ENCODE data around the gene BAIAP2L1.
"Not testable (repeated sequence)": the region's sequence is repeated elsewhere in the genome, so short reads cannot be mapped to it uniquely, and the experiment has no call there.

The BAIAP2L1 gene

GRCh38 chr7:98323597-98324322 is 77.1 kb downstream of the BAIAP2L1 start:
- no peak overlapping the region for H3K27ac ChIP-seq (ENCODE audit: low read depth, low read length, severe bottlenecking)
- no peak overlapping the region for H3K4me3 ChIP-seq (ENCODE audit: extremely low read depth, insufficient read depth, low read length, poor library complexity, severe bottlenecking)
- 72 to 78% methylated on average over 23 of the region's 28 CpGs for WGBS, 2 experiments (ENCODE audit: insufficient coverage in 2 of 2)
- H3K36me3 ChIP-seq (ENCODE audit: control insufficient read depth, insufficient read depth, low read length) = no peaks in the 10 kb centered on the region
- H3K4me1 ChIP-seq (ENCODE audit: control insufficient read depth, insufficient read depth, low read length, poor library complexity, severe bottlenecking) = peaks cover 21% of the 10 kb centered on the region
- no peaks in the 10 kb centered on the region for H3K9me3 ChIP-seq (ENCODE audit: control insufficient read depth, low read length)

- H3K4me3 ChIP-seq (ENCODE audit: extremely low read depth, insufficient read depth, low read length, poor library complexity, severe bottlenecking) = no peak overlapping the region
- WGBS, 2 experiments (ENCODE audit: insufficient coverage in 2 of 2) = 88 to 90% methylated on average over 21 to 24 of the region's 24 CpGs
Observed at GRCh38 chr7:98322331-98323270, 78.3 kb downstream of the BAIAP2L1 start.

GRCh38 chr7:98321301-98321700 is 79.6 kb downstream of the BAIAP2L1 start:
- 89 to 96% methylated on average over 10 of the region's 10 CpGs for WGBS, 2 experiments (ENCODE audit: insufficient coverage in 2 of 2)
- Histone ChIP-seq H3K9me3 (ENCODE audit: control insufficient read depth, low read length) (no peaks in the 10 kb centered on the region), H3K27ac (ENCODE audit: low read depth, low read length, severe bottlenecking) (no peak overlapping the region), H3K4me1 (ENCODE audit: control insufficient read depth, insufficient read depth, low read length, poor library complexity, severe bottlenecking) (peaks cover 13% of the 10 kb centered on the region), H3K4me3 (ENCODE audit: extremely low read depth, insufficient read depth, low read length, poor library complexity, severe bottlenecking) (no peak overlapping the region), H3K36me3 (ENCODE audit: control insufficient read depth, insufficient read depth, low read length) (peaks cover 13% of the 10 kb centered on the region)

More at GRCh38 chr7:98322331-98323270, 78.3 kb downstream of the BAIAP2L1 start:
- no peaks in the 10 kb centered on the region for H3K9me3 ChIP-seq (ENCODE audit: control insufficient read depth, low read length)
- peaks cover 13% of the 10 kb centered on the region for H3K4me1 ChIP-seq (ENCODE audit: control insufficient read depth, insufficient read depth, low read length, poor library complexity, severe bottlenecking)
- H3K27ac ChIP-seq (ENCODE audit: low read depth, low read length, severe bottlenecking) = no peak overlapping the region
- H3K36me3 ChIP-seq (ENCODE audit: control insufficient read depth, insufficient read depth, low read length) = peaks cover 3% of the 10 kb centered on the region

- WGBS, 2 experiments (ENCODE audit: insufficient coverage in 2 of 2) = 97% methylated on average over 7 to 8 of the region's 9 CpGs
- Histone ChIP-seq H3K9me3 (ENCODE audit: control insufficient read depth, low read length) (no peaks in the 10 kb centered on the region), H3K27ac (ENCODE audit: low read depth, low read length, severe bottlenecking) (no peak overlapping the region), H3K36me3 (ENCODE audit: control insufficient read depth, insufficient read depth, low read length) (peaks cover 33% of the 10 kb centered on the region), H3K4me1 (ENCODE audit: control insufficient read depth, insufficient read depth, low read length, poor library complexity, severe bottlenecking) (peaks cover 13% of the 10 kb centered on the region), H3K4me3 (ENCODE audit: extremely low read depth, insufficient read depth, low read length, poor library complexity, severe bottlenecking) (no peak overlapping the region)
Observed at GRCh38 chr7:98319176-98319575, 81.7 kb downstream of the BAIAP2L1 start.

GRCh38 chr7:98317366-98318040 is 83.4 kb downstream of the BAIAP2L1 start:
- 95 to 97% methylated on average over 10 to 14 of the region's 14 CpGs for WGBS, 2 experiments (ENCODE audit: insufficient coverage in 2 of 2)
- H3K4me1 ChIP-seq (ENCODE audit: control insufficient read depth, insufficient read depth, low read length, poor library complexity, severe bottlenecking) = peaks cover 16% of the 10 kb centered on the region
- peaks cover 35% of the 10 kb centered on the region for H3K36me3 ChIP-seq (ENCODE audit: control insufficient read depth, insufficient read depth, low read length)
- no peak overlapping the region for H3K4me3 ChIP-seq (ENCODE audit: extremely low read depth, insufficient read depth, low read length, poor library complexity, severe bottlenecking)
- H3K9me3 ChIP-seq (ENCODE audit: control insufficient read depth, low read length) = no peaks in the 10 kb centered on the region
- no peak overlapping the region for H3K27ac ChIP-seq (ENCODE audit: low read depth, low read length, severe bottlenecking)

GRCh38 chr7:98315994-98316527 is 84.8 kb downstream of the BAIAP2L1 start:
- WGBS, 2 experiments (ENCODE audit: insufficient coverage in 2 of 2) = 88% methylated on average over 1 of the region's 4 CpGs; no CpG with 5 or more reads in 1 of the 2 experiments
- Histone ChIP-seq H3K4me1 (ENCODE audit: control insufficient read depth, insufficient read depth, low read length, poor library complexity, severe bottlenecking) (peaks cover 18% of the 10 kb centered on the region), H3K36me3 (ENCODE audit: control insufficient read depth, insufficient read depth, low read length) (peaks cover 42% of the 10 kb centered on the region)
- not testable (repeated sequence) for H3K27ac ChIP-seq (ENCODE audit: low read depth, low read length, severe bottlenecking); H3K9me3 ChIP-seq (ENCODE audit: control insufficient read depth, low read length); H3K4me3 ChIP-seq (ENCODE audit: extremely low read depth, insufficient read depth, low read length, poor library complexity, severe bottlenecking)

GRCh38 chr7:98315318-98315993 is 85.4 kb downstream of the BAIAP2L1 start:
- Histone ChIP-seq H3K4me1 (ENCODE audit: control insufficient read depth, insufficient read depth, low read length, poor library complexity, severe bottlenecking) (peaks cover 18% of the 10 kb centered on the region), H3K27ac (ENCODE audit: low read depth, low read length, severe bottlenecking) (no peak overlapping the region), H3K36me3 (ENCODE audit: control insufficient read depth, insufficient read depth, low read length) (peaks cover 46% of the 10 kb centered on the region), H3K4me3 (ENCODE audit: extremely low read depth, insufficient read depth, low read length, poor library complexity, severe bottlenecking) (no peak overlapping the region), H3K9me3 (ENCODE audit: control insufficient read depth, low read length) (no peaks in the 10 kb centered on the region)
- WGBS, 2 experiments (ENCODE audit: insufficient coverage in 2 of 2) = 95 to 100% methylated on average over 5 of the region's 13 CpGs

GRCh38 chr7:98314469-98314868 is 86.4 kb downstream of the BAIAP2L1 start:
- Histone ChIP-seq H3K4me3 (ENCODE audit: extremely low read depth, insufficient read depth, low read length, poor library complexity, severe bottlenecking) (no peak overlapping the region), H3K36me3 (ENCODE audit: control insufficient read depth, insufficient read depth, low read length) (peaks cover 51% of the 10 kb centered on the region), H3K9me3 (ENCODE audit: control insufficient read depth, low read length) (no peaks in the 10 kb centered on the region), H3K27ac (ENCODE audit: low read depth, low read length, severe bottlenecking) (no peak overlapping the region), H3K4me1 (ENCODE audit: control insufficient read depth, insufficient read depth, low read length, poor library complexity, severe bottlenecking) (peaks cover 15% of the 10 kb centered on the region)
- 94% methylated on average over 10 to 11 of the region's 11 CpGs for WGBS, 2 experiments (ENCODE audit: insufficient coverage in 2 of 2)

GRCh38 chr7:98312201-98312600 is 88.7 kb downstream of the BAIAP2L1 start:
- 82 to 92% methylated on average over 5 to 6 of the region's 7 CpGs for WGBS, 2 experiments (ENCODE audit: insufficient coverage in 2 of 2)

GRCh38 chr7:98309566-98309965 is 91.3 kb downstream of the BAIAP2L1 start:
- Histone ChIP-seq H3K4me3 (ENCODE audit: extremely low read depth, insufficient read depth, low read length, poor library complexity, severe bottlenecking) (no peak overlapping the region), H3K36me3 (ENCODE audit: control insufficient read depth, insufficient read depth, low read length) (peaks cover 39% of the 10 kb centered on the region), H3K9me3 (ENCODE audit: control insufficient read depth, low read length) (no peaks in the 10 kb centered on the region), H3K27ac (ENCODE audit: low read depth, low read length, severe bottlenecking) (no peak overlapping the region), H3K4me1 (ENCODE audit: control insufficient read depth, insufficient read depth, low read length, poor library complexity, severe bottlenecking) (peaks cover 16% of the 10 kb centered on the region)
- 94 to 98% methylated on average over 6 to 8 of the region's 8 CpGs for WGBS, 2 experiments (ENCODE audit: insufficient coverage in 2 of 2)

More at GRCh38 chr7:98312201-98312600, 88.7 kb downstream of the BAIAP2L1 start:
- no peak overlapping the region for H3K4me3 ChIP-seq (ENCODE audit: extremely low read depth, insufficient read depth, low read length, poor library complexity, severe bottlenecking)
- H3K36me3 ChIP-seq (ENCODE audit: control insufficient read depth, insufficient read depth, low read length) = peaks cover 53% of the 10 kb centered on the region
- H3K27ac ChIP-seq (ENCODE audit: low read depth, low read length, severe bottlenecking) = no peak overlapping the region
- H3K4me1 ChIP-seq (ENCODE audit: control insufficient read depth, insufficient read depth, low read length, poor library complexity, severe bottlenecking) = peaks cover 15% of the 10 kb centered on the region
- H3K9me3 ChIP-seq (ENCODE audit: control insufficient read depth, low read length) = no peaks in the 10 kb centered on the region

Data from mesodermal cell (in vitro differentiated cells).